ENCODE results near the gene WDR73. TPM values are rescaled to one million over a fixed set of nuclear protein-coding genes. Genes with fewer than 3 reads are reported as not detected.
A peak's percentile ranks its signal among the peaks of the same experiment; 100 is the strongest.
"Not testable (repeated sequence)": the region's sequence is repeated elsewhere in the genome, so short reads cannot be mapped to it uniquely, and the experiment has no call there.

WDR73 gene
- total RNA-seq, 6 experiments from 2014 or later: 19.9 to 23.7 (median 21.4) TPM

GRCh38 chr15:84696757-84697156 is 42.7 kb upstream of the WDR73 start:
- Mint-ChIP-seq H3K27ac (no peak overlapping the region), H3K36me3 (ENCODE audit: low read depth) (peaks cover 6% of the 10 kb centered on the region; the same call in 1 of the 2 replicates), H3K27me3 (ENCODE audit: insufficient read depth) (no peaks in the 10 kb centered on the region), H3K9me3 (no peaks in the 10 kb centered on the region), H3K4me1 (ENCODE audit: low read depth) (peaks cover 34% of the 10 kb centered on the region), H3K4me3 (no peak overlapping the region)
- DNase-seq: no peak
- no peak for TF ChIP-seq CTCF (IDR thresholded peaks at IDR 0.05)

- H3K27ac Mint-ChIP-seq: no peak overlapping the region
- TF ChIP-seq CTCF (IDR thresholded peaks at IDR 0.05): no peak
- no peak overlapping the region for H3K4me3 Mint-ChIP-seq
- H3K4me1 Mint-ChIP-seq (ENCODE audit: low read depth): peaks cover 12% of the 10 kb centered on the region
- DNase-seq: no peak
- no peaks in the 10 kb centered on the region for H3K27me3 Mint-ChIP-seq (ENCODE audit: insufficient read depth)
- H3K9me3 Mint-ChIP-seq: no peaks in the 10 kb centered on the region
- peaks cover 29% of the 10 kb centered on the region for H3K36me3 Mint-ChIP-seq (ENCODE audit: low read depth)
Observed at GRCh38 chr15:84690342-84690741, 36.3 kb upstream of the WDR73 start.

- TF ChIP-seq CTCF (IDR thresholded peaks at IDR 0.05): no peak
- no peak for DNase-seq
- Mint-ChIP-seq H3K27ac (no peak overlapping the region), H3K9me3 (no peaks in the 10 kb centered on the region), H3K36me3 (ENCODE audit: low read depth) (peaks cover 29% of the 10 kb centered on the region), H3K4me1 (ENCODE audit: low read depth) (peaks cover 17% of the 10 kb centered on the region), H3K4me3 (no peak overlapping the region), H3K27me3 (ENCODE audit: insufficient read depth) (peaks cover 3% of the 10 kb centered on the region)
Observed at GRCh38 chr15:84689858-84690257, 35.8 kb upstream of the WDR73 start.

- Mint-ChIP-seq H3K36me3 (ENCODE audit: low read depth) (peaks cover 37% of the 10 kb centered on the region), H3K4me1 (ENCODE audit: low read depth) (peaks cover 30% of the 10 kb centered on the region)
- H3K4me3 Mint-ChIP-seq; H3K9me3 Mint-ChIP-seq; DNase-seq; H3K27ac Mint-ChIP-seq; H3K27me3 Mint-ChIP-seq (ENCODE audit: insufficient read depth): not testable (repeated sequence)
Observed at GRCh38 chr15:84686446-84686845, 32.4 kb upstream of the WDR73 start.

GRCh38 chr15:84685304-84685703 is 31.2 kb upstream of the WDR73 start:
- H3K9me3 Mint-ChIP-seq: no peaks in the 10 kb centered on the region
- no peak overlapping the region; the same call in 1 of the 2 replicates for H3K4me3 Mint-ChIP-seq
- DNase-seq: peak; percentile 84
- H3K27ac Mint-ChIP-seq: peak overlapping the region; percentile 76
- H3K36me3 Mint-ChIP-seq (ENCODE audit: low read depth): peaks cover 34% of the 10 kb centered on the region
- H3K27me3 Mint-ChIP-seq (ENCODE audit: insufficient read depth): peaks cover 3% of the 10 kb centered on the region
- TF ChIP-seq CTCF (IDR thresholded peaks at IDR 0.05): no peak
- peaks cover 30% of the 10 kb centered on the region for H3K4me1 Mint-ChIP-seq (ENCODE audit: low read depth)

- no peak for DNase-seq
- Mint-ChIP-seq H3K9me3 (no peaks in the 10 kb centered on the region), H3K4me1 (ENCODE audit: low read depth) (peaks cover 30% of the 10 kb centered on the region), H3K4me3 (no peak overlapping the region), H3K36me3 (ENCODE audit: low read depth) (peaks cover 31% of the 10 kb centered on the region), H3K27me3 (ENCODE audit: insufficient read depth) (peaks cover 3% of the 10 kb centered on the region), H3K27ac (no peak overlapping the region)
- no peak; the same call in 1 of the 2 replicates for TF ChIP-seq CTCF (IDR thresholded peaks at IDR 0.05)
Observed at GRCh38 chr15:84684092-84684491, 30.0 kb upstream of the WDR73 start.

All from HFFc6 (cell line).